ENCODE measurements around the gene GRPEL1. TPM values are rescaled to one million over a fixed set of nuclear protein-coding genes. Genes with fewer than 3 reads are reported as not detected.

Gene GRPEL1
- total and polyA plus RNA-seq, 2 of the 13 experiments (the other 11 are each of a cell fraction or from before 2014, with no cell fraction given), result 32.3 to 141 TPM

GRCh38 chr4:7042503-7043283 is 25.2 kb downstream of the GRPEL1 start (continued):
- no peak for TF ChIP-seq ZNF414 (CRISPR knock-in tag; IDR thresholded peaks at IDR 0.05)
- no peak for TF ChIP-seq NR3C1 (CRISPR knock-in tag; IDR thresholded peaks at IDR 0.05)
- TF ChIP-seq CBFB (CRISPR knock-in tag; IDR thresholded peaks at IDR 0.05), result peak; percentile 35
- TF ChIP-seq SP4 (CRISPR knock-in tag; IDR thresholded peaks at IDR 0.05), result peak; percentile 83
- TF ChIP-seq ARNT2 (CRISPR knock-in tag; IDR thresholded peaks at IDR 0.05; ENCODE audit: low read depth), result no peak; the same call in 1 of the 2 replicates
- no peak for TF ChIP-seq SMARCE1 (IDR thresholded peaks at IDR 0.05; ENCODE audit: borderline replicate concordance)
- TF ChIP-seq, protein P1, sequence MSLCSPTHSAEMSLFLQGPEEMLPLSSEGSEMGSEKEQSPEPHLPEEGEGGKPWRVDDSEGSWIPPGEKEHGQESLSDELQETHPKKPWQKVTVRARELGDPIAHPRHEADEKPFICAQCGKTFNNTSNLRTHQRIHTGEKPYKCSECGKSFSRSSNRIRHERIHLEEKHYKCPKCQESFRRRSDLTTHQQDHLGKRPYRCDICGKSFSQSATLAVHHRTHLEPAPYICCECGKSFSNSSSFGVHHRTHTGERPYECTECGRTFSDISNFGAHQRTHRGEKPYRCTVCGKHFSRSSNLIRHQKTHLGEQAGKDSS (CRISPR knock-in tag; IDR thresholded peaks at IDR 0.05; ENCODE audit: borderline replicate concordance, low read depth), result no peak
- no peak for TF ChIP-seq MED8 (CRISPR knock-in tag; IDR thresholded peaks at IDR 0.05; ENCODE audit: insufficient replicate concordance)
- TF ChIP-seq RBM22 (optimal IDR thresholded peaks at IDR 0.05; ENCODE audit: low read length), result peak; percentile 78
- no peak for TF ChIP-seq ZMYM3 (CRISPR knock-in tag; IDR thresholded peaks at IDR 0.05)
- no peak for TF ChIP-seq POLR2A (IDR thresholded peaks at IDR 0.05; ENCODE audit: insufficient read depth in 1 of 2, low read depth in 2 of 2, low read length in 2 of 2)
- no peak; the same call in 1 of the 2 replicates for TF ChIP-seq ZSCAN31 (CRISPR knock-in tag; IDR thresholded peaks at IDR 0.05; ENCODE audit: low read depth)
- TF ChIP-seq TBP (CRISPR knock-in tag; IDR thresholded peaks at IDR 0.05), result no peak
- no peak for TF ChIP-seq ZNF781 (CRISPR knock-in tag; IDR thresholded peaks at IDR 0.05; ENCODE audit: borderline replicate concordance, not compliant biosample characterization)
- no peak for TF ChIP-seq ZNF572 (CRISPR knock-in tag; IDR thresholded peaks at IDR 0.05)
- TF ChIP-seq ZNF253 (CRISPR knock-in tag; IDR thresholded peaks at IDR 0.05; ENCODE audit: borderline replicate concordance), result no peak
- TF ChIP-seq ZNF569 (CRISPR knock-in tag; IDR thresholded peaks at IDR 0.05; ENCODE audit: borderline replicate concordance), result no peak
- TF ChIP-seq MXD3 (CRISPR knock-in tag; IDR thresholded peaks at IDR 0.05), result no peak
- no peak for TF ChIP-seq CENPX (CRISPR knock-in tag; IDR thresholded peaks at IDR 0.05)
- TF ChIP-seq, protein P2, sequence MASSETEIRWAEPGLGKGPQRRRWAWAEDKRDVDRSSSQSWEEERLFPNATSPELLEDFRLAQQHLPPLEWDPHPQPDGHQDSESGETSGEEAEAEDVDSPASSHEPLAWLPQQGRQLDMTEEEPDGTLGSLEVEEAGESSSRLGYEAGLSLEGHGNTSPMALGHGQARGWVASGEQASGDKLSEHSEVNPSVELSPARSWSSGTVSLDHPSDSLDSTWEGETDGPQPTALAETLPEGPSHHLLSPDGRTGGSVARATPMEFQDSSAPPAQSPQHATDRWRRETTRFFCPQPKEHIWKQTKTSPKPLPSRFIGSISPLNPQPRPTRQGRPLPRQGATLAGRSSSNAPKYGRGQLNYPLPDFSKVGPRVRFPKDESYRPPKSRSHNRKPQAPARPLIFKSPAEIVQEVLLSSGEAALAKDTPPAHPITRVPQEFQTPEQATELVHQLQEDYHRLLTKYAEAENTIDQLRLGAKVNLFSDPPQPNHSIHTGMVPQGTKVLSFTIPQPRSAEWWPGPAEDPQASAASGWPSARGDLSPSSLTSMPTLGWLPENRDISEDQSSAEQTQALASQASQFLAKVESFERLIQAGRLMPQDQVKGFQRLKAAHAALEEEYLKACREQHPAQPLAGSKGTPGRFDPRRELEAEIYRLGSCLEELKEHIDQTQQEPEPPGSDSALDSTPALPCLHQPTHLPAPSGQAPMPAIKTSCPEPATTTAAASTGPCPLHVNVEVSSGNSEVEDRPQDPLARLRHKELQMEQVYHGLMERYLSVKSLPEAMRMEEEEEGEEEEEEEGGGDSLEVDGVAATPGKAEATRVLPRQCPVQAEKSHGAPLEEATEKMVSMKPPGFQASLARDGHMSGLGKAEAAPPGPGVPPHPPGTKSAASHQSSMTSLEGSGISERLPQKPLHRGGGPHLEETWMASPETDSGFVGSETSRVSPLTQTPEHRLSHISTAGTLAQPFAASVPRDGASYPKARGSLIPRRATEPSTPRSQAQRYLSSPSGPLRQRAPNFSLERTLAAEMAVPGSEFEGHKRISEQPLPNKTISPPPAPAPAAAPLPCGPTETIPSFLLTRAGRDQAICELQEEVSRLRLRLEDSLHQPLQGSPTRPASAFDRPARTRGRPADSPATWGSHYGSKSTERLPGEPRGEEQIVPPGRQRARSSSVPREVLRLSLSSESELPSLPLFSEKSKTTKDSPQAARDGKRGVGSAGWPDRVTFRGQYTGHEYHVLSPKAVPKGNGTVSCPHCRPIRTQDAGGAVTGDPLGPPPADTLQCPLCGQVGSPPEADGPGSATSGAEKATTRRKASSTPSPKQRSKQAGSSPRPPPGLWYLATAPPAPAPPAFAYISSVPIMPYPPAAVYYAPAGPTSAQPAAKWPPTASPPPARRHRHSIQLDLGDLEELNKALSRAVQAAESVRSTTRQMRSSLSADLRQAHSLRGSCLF (CRISPR knock-in tag; IDR thresholded peaks at IDR 0.05; ENCODE audit: borderline replicate concordance), result no peak
- TF ChIP-seq LBX2 (CRISPR knock-in tag; IDR thresholded peaks at IDR 0.05; ENCODE audit: borderline replicate concordance), result no peak
- no peak for TF ChIP-seq ZNF83 (CRISPR knock-in tag; IDR thresholded peaks at IDR 0.05; ENCODE audit: borderline replicate concordance)
- TF ChIP-seq ZNF12 (CRISPR knock-in tag; IDR thresholded peaks at IDR 0.05), result no peak
- no peak for TF ChIP-seq ESRRA (CRISPR knock-in tag; IDR thresholded peaks at IDR 0.05; ENCODE audit: low read depth)

Data from HepG2 (cell line).